Measurements from ENCODE around the gene MAPKAPK3.
A peak's percentile ranks its signal among the peaks of the same experiment; 100 is the strongest.

The MAPKAPK3 gene

DNA sequence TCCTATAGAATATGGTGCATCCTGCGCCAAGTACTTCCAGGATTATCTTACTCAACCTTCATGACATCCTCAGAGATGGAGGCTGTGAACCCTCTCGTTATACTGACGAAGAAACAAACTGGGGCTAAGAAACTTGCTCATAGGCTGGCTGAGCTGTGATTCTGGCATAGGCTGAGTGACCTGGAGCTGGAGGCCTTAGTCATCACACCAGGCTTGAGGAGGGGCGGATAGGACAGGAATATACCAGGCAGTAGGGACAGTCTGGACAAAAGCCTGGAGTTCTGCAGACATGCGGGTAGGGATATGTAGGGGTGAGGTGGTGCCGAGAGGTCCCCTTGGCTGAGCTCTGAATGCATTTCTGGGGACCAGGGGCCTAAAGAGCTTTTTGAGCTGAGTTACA, 29.6 kb upstream of the MAPKAPK3 start:
- DNase-seq, result no peak

DNA sequence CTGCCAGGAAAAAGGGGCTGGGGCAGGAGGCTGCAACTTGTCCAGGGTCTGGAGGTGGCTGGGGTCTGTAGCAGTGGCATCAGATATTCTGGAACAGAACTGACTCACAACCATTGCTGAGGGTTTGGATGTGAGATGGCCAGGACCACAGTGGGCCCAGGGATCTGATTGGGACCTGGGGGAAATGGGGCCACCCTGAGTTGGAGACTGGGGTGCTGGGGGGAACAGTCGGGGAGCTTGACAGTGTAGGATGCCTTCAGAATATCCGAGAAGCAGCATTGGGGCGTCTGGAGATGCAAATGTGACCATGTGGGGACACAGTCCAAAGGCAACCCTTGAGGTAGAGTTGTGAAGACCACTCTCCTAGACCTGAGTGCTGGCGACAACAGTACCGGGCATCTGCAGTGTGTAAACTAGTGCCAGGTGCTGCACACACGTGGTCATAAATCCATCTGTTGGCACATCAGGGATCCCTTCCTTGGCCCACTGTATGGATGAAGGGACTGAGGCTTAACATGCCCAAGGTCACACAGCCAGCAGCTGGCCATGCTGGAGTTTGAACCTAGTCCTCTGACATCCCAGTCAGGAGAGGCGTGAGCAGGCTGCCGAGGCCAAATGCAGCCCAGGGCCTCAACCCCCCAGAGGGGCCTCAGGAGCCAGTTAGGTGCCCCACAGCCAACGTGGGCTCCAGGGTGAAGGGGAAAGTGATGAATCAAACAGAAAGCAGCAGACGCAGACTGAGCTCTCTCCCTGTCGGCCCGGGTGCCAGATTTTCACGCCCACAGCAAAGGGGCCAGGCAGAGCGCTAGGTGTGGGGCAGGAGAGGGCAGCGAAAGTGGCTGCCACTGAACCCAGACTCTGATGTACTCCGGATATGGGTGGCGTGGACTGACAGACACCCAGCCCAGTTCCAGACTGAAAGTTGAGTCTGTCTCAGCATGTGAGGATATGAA, 28.9 kb upstream of the MAPKAPK3 start:
- DNase-seq, result no peak

GRCh38 chr3:50588759-50589433, 28.1 kb upstream of the MAPKAPK3 start:
- no peak for DNase-seq

GRCh38 chr3:50591196-50591741, 25.7 kb upstream of the MAPKAPK3 start:
- no peak for DNase-seq

DNA sequence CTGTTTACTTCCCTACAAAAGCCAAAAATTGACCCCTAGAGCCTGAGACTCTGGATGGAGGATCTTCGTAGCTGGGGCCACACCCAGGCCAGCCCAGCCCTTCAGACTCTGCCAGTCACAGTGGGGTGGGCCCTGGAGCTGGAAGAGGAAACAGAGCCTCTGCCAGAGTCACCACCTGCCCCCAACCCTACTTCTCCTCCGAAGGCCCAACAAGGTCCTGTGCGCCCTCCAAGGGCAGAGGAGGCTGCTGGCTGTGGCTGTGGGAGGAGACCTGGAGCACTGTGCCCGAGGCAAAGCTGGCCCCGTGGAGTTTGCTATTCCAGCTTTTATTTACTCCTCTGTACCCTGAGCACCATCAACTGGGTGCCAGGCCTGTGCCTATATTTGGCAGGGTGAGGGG, 24.4 kb upstream of the MAPKAPK3 start:
- DNase-seq, result no peak

DNA sequence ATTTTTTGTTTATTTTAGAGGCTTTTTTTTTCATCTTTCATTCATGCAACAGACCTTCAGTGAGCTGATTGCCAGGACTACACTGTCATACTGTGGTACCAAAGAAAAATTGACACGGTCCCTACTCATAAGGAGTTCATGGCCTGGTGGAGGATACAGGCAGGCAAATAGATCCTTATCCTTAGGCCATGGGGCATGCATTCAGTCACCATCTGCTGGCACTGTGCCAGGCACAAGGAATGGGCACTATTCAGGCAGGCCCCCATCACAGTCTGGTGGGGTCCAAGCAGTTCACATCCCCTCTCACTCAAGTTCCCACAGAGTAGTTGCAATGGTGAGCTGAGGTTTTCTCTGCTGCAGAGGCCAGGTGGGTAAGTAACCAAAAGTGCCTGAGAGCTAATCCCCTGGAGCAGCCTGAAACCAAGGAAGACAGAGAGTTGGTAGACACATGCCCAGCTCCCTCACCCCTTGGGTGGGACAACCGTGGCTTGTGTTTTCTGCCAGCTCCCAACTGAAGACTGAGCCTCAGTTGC, 22.6 kb upstream of the MAPKAPK3 start:
- peak in 1 of 58 donors; percentile 23 for DNase-seq

DNA sequence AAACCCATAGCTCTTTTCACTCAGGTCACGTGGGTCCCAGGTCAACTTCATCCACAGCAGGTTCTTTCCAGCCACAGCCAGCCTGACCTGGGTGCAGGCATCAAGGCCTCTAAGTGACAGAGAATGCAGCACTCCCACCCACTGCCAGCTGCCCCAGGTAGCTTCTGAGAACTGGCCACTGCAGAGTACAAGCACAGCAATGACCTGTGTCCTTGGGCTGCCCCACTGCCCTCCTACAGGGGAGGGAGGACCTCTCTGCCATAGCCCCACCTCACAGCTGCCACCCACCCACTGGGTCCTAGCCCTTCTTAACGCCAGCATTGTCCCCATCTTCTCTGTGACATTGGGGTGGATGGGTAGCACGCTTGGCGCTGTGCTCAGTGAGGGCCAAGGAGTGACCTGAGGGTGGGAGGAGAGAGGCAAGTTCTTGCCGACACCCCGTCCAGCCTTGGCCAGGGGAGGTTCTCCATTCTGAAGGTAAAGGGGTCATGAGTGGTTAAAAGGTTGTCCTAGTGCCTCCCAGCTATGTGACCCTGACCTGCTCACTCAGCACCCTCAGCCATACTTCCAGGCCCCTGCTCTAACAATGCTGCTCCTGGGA, 17.7 kb upstream of the MAPKAPK3 start:
- no peak for DNase-seq

GRCh38 chr3:50599716-50600118, 17.2 kb upstream of the MAPKAPK3 start:
- no peak for DNase-seq

DNA sequence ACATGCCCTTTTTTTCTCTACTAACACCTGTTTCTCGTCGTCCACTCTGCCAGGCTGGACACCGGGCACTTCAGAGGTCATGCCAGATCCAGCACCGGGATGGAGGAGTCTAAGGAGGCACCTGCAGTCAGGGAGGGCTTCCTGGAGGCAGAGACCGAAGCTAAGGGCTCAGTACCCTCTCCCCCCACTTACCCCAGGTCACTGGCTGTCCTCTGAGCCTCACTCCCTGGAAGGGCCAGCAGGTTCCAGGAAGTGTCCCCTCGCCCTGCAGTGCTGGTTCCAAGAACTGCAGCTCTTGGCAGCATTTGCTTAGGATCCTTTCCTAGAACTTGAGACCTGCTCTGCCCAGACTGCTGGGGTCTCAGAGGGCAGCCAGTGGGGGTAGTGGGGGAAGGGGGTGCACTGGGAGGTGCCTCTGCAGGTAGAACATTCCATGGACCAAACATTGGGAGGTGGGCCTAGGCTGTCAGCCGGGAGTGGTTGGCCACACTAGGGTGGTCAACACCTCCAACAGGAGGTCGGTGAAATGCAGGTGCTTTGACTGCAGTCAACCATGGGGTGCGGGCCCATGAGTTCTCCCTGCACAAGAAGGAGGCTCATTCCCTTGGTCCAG, 16.7 kb upstream of the MAPKAPK3 start:
- DNase-seq, result peak in 1 of 58 donors; percentile 17

- peak in 56 of 58 donors; percentile 12 to 94 (median 74) for DNase-seq
Observed at GRCh38 chr3:50600841-50601591, 15.9 kb upstream of the MAPKAPK3 start.

- DNase-seq, result no peak
Observed at GRCh38 chr3:50602595-50603191, 14.3 kb upstream of the MAPKAPK3 start.

GRCh38 chr3:50603261-50604109, 13.5 kb upstream of the MAPKAPK3 start:
- DNase-seq, result no peak

DNA sequence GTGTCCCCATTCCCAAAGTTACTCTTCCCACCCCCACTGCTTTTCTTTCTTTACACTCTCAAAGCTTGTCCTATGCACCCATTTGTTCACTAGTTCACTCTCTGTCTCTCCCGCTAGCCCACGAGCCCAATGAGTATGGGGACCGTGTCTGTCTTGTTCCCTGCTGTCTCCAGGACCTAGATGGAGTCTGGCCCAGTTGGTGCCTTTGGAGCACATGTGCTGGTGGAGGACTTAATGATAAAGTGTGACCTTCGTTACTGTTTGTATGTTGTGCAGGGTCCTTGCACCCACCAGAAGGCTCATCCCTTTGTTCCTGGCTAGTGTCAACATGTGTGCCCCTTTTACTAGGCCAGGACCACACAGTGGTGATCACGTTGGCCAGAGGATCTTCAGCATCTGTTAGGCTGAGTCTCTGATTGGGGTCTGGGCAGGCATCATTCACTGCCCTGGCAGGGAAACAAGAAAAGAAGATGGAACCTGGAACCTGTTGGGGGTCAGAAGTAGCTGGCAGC, 12.8 kb upstream of the MAPKAPK3 start:
- no peak for DNase-seq

DNA sequence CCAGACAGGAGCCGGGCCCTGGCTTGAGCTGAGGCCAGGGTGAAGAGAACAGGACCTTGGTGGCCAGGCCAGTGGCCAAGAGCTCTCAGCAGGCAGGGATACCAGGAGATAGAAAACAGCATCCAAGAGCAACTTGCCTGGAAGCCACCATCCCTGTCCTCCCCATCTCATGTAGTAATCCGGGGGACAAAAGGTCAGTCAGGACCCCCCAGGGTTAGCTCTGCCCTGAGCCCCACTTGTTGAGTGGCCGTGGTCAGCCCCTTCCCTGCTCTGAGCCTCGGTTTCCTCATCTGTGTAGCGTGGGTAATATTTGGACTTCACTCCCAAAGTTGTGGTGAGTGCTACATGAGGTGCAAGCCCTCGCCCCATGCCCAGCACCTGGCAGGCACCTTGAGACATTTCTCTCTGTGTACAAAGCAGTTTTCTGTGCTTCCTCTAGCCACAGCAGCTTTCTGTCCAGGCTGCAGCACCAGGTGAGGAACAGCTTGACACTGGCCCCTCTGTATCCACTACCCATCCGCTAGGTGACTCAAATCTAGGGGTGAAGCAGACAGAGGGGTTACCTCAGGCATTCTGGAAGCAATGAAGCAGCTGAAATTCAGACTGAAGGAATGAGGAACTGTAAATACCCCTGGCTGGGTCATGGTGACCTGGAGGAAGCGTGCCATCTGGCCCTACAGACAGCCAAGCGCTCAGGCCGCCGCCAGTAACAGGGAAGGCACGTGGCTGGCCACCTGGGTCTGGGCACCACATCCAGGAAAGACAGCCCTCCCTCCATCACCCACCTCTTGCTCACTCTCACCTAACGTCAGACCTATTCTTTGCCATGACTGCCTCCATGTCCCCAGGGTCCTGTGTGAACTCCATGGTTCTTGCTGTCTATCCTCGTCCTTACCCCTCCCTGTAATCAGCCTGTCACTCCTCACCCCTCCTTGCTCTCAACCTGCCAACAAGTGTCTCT, 12.0 kb upstream of the MAPKAPK3 start:
- no peak for DNase-seq

- DNase-seq, result no peak
Observed at GRCh38 chr3:50605901-50606326, 11.0 kb upstream of the MAPKAPK3 start.

DNA sequence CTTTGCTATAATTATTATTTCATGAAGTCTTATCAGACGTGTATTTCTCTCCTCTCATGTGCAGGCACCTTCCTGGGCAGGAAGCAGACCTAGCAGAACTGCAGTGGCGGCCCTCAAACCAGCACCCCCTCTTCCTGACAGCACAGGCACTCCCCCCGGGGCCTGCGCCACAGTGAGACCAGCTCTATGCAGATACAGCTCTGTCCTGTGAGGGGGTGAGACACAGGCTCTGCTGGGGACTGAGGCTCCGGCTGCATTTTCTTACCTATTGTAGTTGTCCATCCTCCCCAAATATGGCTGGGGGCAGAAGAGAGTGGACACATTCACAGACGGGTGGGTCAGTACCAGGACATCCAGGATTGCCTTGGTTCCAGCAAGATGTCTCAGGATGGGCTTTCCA, 10.4 kb upstream of the MAPKAPK3 start:
- DNase-seq, result no peak
